HG03196 (cell line): ENCODE data around the gene MXD3.
"Not testable (repeated sequence)": the region's sequence is repeated elsewhere in the genome, so short reads cannot be mapped to it uniquely, and the experiment has no call there.

Experiments used
- ATAC-seq: cut with Tn5 transposase; IDR thresholded peaks from one replicate; pipeline ENCODE4 v1.9.1; 2021; ENCODE audit not compliant: unreplicated experiment

MXD3 gene

DNA sequence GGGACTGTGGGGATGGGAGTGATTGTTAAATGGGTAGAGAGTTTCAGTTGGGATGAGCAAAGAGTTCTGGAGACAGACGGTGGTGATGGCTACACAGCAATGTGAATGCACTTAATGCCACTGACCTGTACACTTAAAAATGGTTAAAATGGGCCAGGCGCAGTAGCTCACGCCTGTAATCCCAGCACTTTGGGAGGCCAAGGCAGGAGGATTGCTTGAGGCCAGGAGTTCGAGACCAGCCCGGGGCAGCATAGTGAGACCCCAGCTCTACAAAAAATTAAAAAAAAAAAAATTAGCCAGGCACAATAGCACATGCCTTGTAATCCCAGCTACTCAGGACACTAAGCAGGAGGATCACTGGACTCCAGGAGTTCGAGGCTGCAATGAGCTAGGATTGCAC is 32.1 kb upstream of the MXD3 start:
- no peak for ATAC-seq

DNA sequence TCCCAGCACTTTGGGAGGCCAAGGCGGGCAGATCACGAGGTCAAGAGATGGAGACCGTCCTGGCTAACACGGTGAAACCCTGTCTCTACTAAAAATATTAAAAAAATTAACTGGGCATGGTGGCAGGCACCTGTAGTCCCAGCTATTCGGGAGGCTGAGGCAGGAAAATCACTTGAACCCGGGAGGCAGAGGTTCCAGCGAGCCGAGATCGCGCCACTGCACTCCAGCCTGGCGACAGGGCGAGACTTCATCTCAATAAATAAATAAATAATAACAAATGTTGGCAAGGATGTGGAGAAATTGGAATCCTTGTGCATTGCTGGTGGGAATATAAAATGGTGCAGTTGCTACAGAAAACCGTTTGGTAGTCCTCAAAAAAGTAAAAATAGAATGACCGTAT is 31.3 kb upstream of the MXD3 start:
- not testable (repeated sequence) for ATAC-seq

DNA sequence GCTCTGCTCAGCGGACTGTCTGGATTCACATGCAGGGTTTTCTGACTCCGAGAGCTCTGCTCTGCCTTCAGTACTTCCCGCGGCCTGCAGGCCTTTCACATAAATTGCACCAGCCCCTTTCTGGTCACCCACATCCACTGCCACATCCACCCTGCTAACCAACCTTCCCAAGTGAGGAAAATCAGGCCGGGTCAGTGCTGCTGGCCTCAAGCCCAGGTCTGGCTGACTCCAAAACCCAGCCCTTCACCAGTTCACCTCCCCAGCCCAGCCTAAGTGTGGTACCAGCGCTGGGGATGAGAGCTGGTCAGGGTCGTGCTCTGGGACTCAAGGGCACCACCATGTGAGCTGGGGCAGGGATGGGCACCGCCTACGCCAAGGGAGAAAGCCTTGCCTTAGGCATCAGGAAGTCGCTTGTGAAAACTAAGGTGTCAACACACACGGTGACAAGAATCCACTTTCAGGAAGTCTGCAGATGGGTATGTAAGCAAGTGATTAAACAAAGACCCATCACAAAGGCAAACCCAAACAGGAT is 27.5 kb upstream of the MXD3 start:
- ATAC-seq, result no peak

DNA sequence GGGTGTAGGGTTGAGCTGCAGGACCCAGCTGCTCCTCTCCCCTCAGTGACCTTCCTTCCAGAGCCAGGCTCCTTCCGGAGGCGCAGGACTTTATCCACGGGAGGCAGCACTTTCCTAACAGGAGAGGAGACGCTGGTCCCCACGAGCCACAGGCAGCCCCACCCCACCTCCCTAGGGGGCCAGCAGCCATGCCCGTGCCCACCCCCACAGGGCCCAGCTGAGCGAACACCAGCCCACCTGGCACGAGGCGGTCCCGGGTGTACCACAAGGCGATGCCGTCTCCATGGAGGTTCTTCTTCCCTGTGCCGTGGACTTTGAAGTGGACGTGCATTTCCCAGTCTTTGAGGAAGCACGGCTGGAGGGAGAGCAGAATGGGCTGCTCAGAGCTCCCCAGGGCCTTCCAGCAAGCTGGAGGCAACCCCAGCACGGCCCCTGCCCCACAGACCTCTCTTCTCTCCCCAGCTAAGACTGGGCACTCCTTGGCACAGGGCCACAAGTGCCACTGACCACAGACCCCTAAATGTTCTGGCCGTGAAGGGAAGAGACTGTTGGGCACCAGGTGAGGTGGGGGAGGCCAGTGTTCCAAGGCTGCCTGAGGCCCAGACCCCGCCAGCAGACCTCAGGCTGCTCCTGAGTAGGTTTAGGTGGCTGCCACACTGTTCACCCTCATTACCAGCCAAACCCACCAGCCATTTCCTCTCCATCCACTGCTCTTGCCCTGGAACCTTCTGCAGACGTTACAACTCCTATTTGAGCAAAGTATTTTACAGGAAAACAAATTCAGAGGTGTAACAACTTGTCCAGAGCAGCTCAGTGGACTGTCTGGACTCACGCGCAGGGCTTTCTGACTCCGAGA is 26.8 kb upstream of the MXD3 start:
- no peak for ATAC-seq

DNA sequence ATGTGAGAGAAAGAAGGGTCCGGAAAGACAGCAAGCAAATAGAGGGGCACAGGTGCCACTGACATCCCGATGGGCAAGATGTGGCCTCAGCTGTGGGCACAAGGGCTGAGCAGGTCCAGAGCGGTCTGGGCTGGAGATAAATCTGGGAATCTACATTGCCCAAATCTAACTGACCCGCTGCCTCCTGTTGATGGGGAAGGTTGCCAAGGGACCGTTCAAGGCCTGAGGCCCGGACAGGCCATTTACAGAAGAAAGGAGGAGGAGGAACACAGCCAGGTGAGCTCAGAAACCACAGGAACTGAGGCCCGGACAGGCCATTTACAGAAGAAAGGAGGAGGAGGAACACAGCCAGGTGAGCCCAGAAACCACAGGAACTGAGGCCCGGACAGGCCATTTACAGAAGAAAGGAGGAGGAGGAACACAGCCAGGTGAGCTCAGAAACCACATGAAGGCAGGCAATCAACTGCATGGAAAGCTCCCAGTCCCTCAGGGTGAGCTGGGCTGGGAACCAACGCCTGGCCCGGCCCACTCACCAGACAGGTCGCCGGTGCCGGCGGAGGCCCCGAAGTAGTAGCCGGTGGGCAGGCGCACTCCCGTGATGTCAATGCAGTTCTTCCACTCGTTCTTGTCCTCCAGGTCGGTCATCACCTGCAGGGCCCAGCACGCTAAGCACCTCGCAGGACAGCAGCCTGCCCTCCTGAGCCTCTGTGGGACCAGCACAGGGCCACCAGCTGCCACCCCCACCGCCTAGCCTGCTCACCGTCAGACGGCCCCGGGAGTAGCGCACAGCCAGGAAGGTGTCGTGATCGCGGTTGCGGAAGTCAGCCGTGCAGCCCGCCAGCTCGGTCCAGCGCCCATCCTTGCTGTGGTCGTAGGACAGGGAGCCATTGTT is 25.2 kb upstream of the MXD3 start:
- no peak for ATAC-seq

DNA sequence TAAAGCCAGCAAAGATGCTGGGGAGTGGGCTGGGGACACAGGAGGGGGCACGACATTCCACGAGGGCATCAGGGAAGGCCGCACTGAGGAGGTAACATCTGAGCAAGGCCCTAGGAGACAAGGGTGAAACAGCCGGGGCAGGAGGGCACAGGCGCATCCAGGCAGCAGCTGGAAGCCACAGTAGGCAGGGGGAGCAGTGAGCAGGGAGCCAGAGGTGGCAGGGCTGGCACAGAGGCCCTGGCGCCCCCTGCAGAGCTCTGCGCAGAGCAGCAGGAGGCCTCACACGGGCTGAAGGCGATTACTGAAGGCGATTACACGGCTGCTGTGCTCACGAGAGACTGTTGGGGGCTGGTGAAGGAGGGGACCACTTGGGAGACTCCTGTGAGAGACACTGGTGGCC is 24.4 kb upstream of the MXD3 start:
- no peak for ATAC-seq

DNA sequence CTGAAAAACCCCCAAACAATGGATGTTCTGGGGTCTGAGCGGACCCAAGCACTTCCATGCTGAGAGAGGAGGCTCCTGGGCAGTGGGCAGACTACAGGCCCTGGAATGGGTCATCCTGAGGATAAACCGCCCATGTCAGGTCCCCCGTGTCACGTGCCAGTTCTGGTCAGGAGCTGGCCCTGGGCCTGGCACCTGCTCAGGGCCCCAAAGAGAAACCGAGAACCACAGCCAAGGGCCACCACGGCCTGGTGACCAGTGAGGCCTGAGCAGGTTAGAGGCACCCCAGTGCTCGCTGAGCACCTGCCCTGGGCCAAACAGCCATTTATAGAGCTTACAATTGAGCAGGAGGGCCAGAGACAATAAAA is 24.0 kb upstream of the MXD3 start:
- ATAC-seq, result no peak

DNA sequence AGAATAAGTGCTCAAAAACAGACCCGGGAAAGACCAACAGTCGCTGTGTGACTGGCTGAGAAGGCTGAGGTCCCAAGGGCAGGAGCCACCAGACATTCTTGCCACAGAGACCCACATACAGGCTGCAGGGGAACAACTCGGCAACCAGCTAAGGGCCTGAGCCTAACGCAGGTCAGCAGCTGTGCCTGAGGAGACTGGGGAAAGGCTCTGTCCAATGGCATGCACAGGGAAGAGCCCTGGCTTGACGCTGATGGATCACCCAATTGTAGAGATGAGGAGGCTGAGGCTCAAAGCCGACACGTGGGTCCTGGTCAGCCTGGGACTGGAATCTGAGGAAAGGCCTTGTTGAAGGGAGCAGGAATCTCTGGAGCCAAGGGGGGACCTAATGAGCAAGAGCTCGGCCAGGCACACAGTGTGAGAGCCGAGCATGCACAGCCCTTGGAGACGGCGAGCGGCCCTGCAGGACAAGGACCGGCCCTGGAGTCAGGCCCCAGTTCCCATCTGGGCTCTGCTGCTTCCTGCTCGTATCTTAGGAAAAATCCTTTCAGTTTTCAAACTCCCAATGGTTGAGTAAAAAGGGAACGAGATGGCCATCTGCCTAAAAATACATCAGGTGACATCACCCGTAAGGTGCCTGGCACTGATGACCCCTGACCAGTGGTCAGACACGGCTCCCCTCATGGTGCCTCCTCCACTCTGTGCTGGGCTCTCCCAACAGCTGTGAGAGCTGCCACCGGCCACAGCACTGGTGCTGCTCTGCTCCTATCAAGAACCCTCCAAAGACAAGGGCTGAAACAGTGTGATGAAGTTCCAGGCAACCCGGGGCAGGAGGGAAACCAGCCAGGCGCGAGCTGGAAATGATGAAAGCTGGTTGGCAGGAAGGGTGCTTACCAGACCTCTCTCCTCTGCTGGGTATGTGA is 23.3 kb upstream of the MXD3 start:
- no peak for ATAC-seq

DNA sequence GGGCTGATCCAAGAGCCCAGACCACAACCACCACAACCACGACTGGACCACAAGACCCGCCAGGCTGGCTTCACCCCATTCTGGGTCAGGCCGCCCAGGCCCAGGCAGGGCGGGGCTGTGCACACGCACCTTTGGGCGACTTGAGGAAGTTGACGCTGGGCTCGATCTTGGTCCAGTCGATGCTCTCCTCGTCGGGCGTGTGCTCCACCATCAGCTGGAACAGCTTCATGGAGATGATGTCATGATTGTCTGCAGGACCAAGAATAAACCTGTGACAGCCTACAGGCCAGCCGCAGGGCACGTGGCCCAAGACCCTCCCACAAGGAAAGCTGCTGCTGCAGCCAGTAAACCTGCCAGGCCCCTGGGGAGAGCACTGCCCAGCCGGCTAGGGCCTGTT is 22.5 kb upstream of the MXD3 start:
- ATAC-seq, result no peak

DNA sequence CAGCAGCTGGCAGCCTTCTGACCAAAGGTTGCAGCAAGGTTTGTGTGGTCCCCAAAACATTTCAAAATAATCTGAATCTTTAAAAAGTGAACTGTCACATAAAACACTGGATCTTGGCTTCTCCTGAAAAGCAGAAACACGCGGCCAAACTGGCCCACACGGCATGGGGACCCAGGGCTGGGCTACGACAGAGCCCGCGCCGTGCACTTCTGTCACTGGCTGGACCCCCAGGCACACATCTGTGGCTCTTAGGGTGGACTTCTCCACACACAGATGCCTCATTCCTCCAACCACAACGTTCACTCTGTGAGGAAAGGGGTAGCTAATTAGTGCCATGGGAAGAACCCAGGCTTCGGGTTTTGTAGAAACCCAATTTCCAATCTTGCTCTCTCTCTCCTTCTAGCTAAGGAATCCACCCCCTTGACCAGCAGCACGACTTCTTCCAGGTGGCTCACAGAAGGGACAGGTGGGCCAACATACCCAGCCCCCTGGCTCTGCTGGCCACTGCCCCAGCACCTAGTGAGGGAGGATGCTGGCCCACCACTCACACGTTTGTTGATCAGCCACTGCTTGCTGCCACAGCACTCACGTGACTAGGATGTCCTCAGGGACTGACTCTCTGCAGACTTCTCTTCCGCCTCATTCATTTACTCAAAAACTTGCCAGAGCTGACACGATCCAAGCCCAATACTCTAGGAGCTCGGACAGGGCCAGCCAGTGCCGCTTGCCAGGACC is 21.9 kb upstream of the MXD3 start:
- no peak for ATAC-seq

DNA sequence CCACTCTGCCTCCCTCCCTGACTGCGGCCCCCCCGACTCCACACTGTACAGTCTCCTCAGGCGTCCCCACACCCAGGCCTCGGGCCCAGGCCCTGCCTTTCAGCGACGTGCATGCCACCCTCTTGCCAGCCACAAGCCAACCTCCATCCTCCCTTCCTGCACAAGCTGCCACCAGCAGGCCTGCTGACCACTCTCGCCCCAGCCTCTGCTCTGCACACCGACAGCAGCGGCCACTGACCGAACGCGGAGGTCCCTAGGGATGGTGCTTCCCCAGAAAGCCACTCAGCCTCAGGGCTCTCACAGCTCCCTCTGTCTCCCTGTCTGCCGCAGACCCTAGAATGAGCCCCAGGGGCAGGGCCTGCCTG is 21.2 kb upstream of the MXD3 start:
- no peak for ATAC-seq

DNA sequence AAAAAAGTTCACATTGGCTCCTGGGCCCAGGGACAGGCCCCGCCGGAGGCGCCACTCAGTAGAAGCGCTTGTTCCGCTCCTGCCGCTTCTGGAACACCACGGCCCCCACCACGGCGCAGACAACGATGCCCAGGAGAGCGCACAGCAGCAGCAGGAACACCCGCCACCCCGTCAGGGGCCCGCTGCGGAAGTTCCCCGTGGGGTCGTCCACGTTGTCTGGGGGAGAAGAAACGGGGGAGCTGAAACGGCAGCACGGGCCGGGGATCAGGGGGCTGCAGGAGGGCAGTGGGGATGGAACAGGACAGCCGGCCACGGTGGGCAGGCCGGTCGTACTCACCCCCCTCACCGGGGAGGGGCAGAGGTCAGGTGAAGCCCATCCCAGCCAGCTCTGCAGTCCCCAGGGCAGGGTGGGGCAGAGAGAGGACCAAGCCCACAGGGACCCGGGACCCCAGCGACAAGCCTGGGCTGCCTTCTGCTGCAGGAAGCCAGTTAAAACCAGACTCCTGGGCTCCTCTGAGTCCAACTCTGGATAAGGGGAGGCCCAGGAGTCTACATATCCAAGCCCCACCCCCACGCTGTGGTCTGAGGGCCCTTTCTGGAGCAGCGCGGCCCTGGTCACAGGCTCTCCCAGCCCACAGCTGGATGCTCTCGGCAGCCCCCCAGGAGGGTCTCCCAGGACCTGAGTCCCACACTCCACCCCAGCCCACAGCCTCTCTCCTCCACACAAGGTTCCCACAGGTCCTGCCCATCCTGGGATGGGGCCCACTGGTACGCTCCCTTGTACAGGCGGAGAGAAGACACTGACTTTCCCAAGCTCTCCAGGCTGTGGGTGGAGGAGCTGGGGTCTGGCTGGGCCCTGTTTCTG is 20.6 kb upstream of the MXD3 start:
- ATAC-seq, result no peak

DNA sequence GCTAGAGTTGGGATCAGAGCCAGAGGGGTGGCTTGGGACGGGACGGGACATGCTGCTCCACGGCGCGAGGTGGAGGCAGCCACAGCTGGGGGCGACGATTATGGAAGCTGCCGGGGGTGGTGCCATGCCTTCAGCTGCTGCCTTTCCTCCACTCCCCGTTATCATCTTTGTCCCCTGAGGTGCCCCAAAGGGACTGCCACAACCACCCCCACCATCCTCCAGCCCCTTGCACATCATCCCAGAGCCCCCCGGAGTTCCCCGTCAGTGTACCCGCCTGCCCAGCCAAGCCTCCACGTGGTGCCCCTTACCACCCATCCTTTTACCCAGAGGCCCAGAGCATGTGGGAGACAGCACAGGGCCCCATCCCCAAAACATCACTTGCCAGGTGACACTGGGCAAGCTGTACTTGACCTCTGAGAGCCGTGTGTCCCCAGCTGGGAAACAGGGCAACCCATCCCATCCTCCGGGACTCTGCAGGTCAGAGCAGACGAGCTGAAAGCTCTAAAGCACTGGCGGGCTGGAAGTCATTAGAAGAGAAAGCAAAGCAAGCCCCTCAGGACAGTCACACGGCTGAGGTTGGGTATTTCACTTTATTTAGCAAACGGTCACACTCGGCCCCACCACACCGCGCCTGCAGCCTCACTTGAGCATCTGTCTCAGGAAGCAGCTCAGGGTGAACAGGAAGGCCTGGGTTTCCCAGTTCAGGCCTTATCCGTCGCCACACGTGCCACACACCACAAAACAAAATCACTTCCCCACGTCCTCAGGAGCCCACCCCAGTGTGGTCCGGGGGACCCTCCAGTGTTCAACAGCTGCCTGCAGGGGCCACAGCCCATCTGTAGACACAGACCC is 19.5 kb upstream of the MXD3 start:
- no peak for ATAC-seq

DNA sequence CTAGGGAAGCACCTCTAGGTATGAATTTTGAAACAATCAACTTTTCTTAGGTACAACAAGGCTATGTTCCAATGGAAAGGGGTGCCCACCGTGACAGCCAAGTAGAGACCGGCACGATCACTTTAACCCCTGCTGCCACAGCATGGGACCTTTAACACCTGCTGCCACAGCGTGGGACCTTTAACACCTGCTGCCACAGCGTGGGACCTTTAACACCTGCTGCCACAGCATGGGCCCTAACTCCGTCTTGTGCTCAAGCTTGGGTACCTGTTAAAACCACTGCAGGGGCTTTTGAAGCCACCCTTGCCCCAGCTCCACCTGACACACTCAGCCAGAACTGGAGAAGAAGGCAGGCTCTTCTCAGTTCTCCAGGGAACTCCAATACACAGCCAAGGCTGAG is 18.2 kb upstream of the MXD3 start:
- no peak for ATAC-seq

DNA sequence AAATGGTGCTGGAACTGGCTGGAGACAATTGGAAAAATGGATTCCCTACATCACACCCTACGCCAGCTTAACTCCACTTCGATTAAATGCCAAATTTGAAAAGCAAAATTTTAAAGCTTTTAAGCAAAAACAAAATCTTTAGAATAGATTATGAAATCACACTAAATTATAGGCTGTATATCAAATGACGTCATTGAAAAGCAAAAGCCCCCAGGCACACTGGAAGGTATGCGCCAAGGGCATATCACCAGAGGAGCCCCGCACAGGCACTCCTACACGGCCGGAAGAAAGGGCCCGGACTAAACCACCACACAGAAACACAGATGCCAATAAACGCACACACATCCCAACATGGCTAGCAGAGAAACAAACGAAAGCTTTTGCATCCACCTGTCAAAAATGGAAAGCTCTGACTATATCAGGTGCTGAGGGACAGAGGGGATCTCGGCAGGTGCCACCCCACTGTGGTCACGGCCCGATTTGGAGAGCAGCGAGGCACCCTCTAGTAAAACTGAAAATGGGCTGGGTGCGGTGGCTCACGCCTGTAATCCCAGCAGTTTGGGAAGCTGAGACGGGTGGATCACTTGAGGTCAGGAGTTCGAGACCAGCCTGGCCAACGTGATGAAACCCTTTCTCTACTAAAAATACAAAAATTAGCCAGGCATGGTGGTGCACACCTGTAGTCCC is 17.0 kb upstream of the MXD3 start:
- no peak for ATAC-seq

DNA sequence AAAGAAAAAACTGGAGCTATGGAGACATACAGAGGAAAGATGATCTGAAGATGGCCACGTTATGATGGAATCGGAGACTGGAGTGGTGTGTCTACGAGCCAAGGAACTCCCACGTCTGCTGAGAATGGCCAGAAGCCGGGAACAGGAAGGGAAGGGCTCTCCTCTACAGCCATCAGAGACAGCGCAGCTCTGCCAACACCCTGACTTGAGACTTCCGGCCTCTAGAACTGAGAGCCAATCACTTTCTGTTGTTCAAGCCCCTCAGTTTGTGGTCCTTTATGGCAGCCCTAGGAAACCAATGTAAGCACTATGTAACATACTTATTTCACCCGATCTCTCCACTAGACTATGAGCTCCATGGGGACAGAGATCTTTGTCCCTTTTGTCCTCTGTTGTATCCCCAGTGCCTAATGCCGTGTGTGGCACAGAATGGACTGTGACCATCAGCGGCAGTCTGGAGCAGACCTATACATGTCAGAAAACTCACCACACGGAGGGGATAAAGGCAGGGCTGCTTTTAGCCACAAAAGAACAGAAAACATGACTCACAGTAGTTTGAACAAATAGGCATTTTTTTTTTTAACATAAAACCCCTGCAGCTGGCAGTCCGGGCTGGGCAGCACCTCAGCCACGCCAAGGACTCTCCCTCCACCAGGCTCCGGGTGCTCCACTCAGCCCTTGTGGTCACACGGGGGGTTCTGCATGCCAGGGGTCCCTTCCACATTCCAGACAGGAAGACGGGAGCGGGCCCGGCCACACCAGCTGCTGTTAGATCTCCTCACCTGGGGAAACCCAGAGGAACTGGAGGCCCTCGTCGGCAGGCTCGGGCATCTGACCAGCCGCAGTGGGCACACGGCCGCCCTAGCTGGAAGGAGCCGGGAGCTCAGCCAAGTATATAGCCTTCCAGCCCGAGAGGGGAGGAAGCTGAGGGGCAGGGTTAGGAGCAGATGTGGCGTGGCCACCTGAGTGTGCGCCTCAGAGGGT is 16.1 kb upstream of the MXD3 start:
- no peak for ATAC-seq
